PC-3 (cell line): ENCODE results near the gene RPL13A. TPM values are rescaled to one million over a fixed set of nuclear protein-coding genes. Genes with fewer than 3 reads are reported as not detected.
A peak's percentile ranks its signal among the peaks of the same experiment; 100 is the strongest.

Experiments used
- ATAC-seq: fragments of 200-7000 bp; cut with Tn5 transposase; 2 replicates; pipeline ENCODE4 v1.9.1; 2020; ENCODE audit warnings: mild to moderate bottlenecking, moderate library complexity
- BruUV-seq: library from RNA; stranded (reverse); fragments of 400-500 nt; replicated peaks from 2 replicates; lab custom pipeline; 2021; lab: Mats Ljungman, UMichigan
- CTCF ChIA-PET: fragments of 300-600 bp; sonication (Branson Sonifier 250); formaldehyde crosslinking; loops from one replicate; lab custom pipeline; 2022; ENCODE audit warnings: antibody characterized with exemption; lab: Charles Lee
- POLR2A ChIA-PET: fragments of 300-600 bp; sonication (Branson Sonifier 250); formaldehyde crosslinking; loops from one replicate; lab custom pipeline; 2022; ENCODE audit warnings: antibody characterized with exemption; ENCODE audit not compliant: unreplicated experiment; lab: Charles Lee
- DNase-seq: peaks from one replicate; pipeline ENCODE4 v3.0.0-alpha.2; 2015
- H2AFZ ChIP-seq: fragments of 300-600 bp; sonication (generic); 2 replicates; pipeline ENCODE4 v1.6.0; 2016; ENCODE audit warnings: antibody characterized with exemption, low read length
- H3F3A ChIP-seq: fragments of 300-600 bp; sonication (generic); one replicate; pipeline ENCODE4 v1.6.0; 2017; ENCODE audit warnings: antibody characterized with exemption, low read length, control low read depth, mild to moderate bottlenecking; ENCODE audit not compliant: unreplicated experiment
- H3K27ac ChIP-seq: fragments of 300-600 bp; sonication (generic); 2 replicates; pipeline ENCODE4 v1.5.1; 2016; ENCODE audit warnings: mild to moderate bottlenecking, low read length
- H3K27me3 ChIP-seq: fragments of 300-600 bp; sonication (generic); 2 replicates; pipeline ENCODE4 v1.6.1; 2016; ENCODE audit warnings: low read length, mixed read lengths
- H3K36me3 ChIP-seq: fragments of 300-600 bp; sonication (generic); 2 replicates; pipeline ENCODE4 v1.6.1; 2016; ENCODE audit warnings: low read depth, mixed run types, low read length, mixed read lengths
- H3K4me1 ChIP-seq: fragments of 300-600 bp; sonication (generic); 2 replicates; pipeline ENCODE4 v1.5.1; 2016; ENCODE audit warnings: low read length; ENCODE audit not compliant: insufficient read depth
- H3K4me2 ChIP-seq: fragments of 300-600 bp; sonication (generic); 2 replicates; pipeline ENCODE4 v1.6.0; 2016; ENCODE audit warnings: low read length
- H3K4me3 ChIP-seq: fragments of 300-600 bp; sonication (generic); 2 replicates; pipeline ENCODE4 v1.5.1; 2016; ENCODE audit warnings: mild to moderate bottlenecking, low read length, mixed read lengths
- H3K79me2 ChIP-seq: fragments of 300-600 bp; sonication (generic); 2 replicates; pipeline ENCODE4 v1.6.1; 2017; ENCODE audit warnings: low read length, mixed read lengths
- H3K9ac ChIP-seq: fragments of 300-600 bp; sonication (generic); 2 replicates; pipeline ENCODE4 v1.6.0; 2016; ENCODE audit warnings: mild to moderate bottlenecking, low read length
- H3K9me2 ChIP-seq: fragments of 300-600 bp; sonication (generic); replicated peaks from 2 replicates; pipeline ENCODE4 v1.6.1; 2016; ENCODE audit warnings: mixed run types, low read length, mixed read lengths
- H3K9me3 ChIP-seq: fragments of 300-600 bp; sonication (generic); 2 replicates; pipeline ENCODE4 v1.6.1; 2016; ENCODE audit warnings: low read length, mixed read lengths
- H4K20me1 ChIP-seq: fragments of 300-600 bp; sonication (generic); 2 replicates; pipeline ENCODE4 v1.6.1; 2016; ENCODE audit warnings: low read length, mixed read lengths
- EZH2 ChIP-seq: fragments of 300-600 bp; sonication (generic); IDR thresholded peaks from one replicate; pipeline ENCODE4 v1.6.1; 2017; ENCODE audit warnings: antibody characterized with exemption, mild to moderate bottlenecking, low read length; ENCODE audit not compliant: unreplicated experiment
- EZH2phosphoT487 ChIP-seq: fragments of 300-600 bp; sonication (generic); IDR thresholded peaks from 2 replicates; pipeline ENCODE4 v1.6.1; 2018; ENCODE audit warnings: mild to moderate bottlenecking, antibody characterized with exemption, low read length, borderline replicate concordance
- intact Hi-C: fragments of 100-400 bp; cut with micrococcal nuclease; formaldehyde crosslinking; loops from 2 replicates; pipeline ENCODE4 v1.9.0; 2023
- total RNA-seq: library from RNA; depleted of rRNA; stranded (reverse); fragments of >200 nt; gene quantifications from 2 replicates; pipeline ENCODE4 v1.2.3, GENCODE V29; 2014
- TF ChIP-seq, protein P1 (sequence below): fragments of 300-600 bp; sonication (generic); conservative IDR thresholded peaks from 2 replicates; pipeline ENCODE4 v1.5.1; 2017; ENCODE audit warnings: antibody characterized with exemption, low read depth, mild to moderate bottlenecking, low read length

Gene RPL13A
- total RNA-seq, 1 experiment from 2014 or later = 3,023 TPM

DNA sequence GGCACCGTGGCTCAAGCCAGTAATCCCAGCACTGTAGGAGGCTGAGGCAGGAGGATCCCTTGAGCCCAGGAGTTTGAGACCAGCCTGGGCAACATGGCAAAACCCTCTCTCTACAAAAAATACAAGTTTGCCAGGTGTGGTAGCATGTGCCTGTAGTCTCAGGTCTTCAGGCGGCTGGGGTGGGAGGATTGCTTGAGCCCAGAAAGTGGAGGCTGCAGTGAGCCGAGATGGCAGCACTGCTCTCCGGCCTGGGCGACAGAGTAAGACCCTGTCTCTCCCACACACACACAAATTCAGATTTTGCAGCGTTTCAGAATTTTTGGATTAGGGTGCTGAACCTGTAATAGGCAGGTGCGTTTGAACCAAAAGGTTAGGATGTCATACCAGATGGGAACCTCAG lies 11.1 kb downstream of the RPL13A start:
- no peaks in the 10 kb centered on the region for H3K9me3 ChIP-seq
- H3K79me2 ChIP-seq = peaks cover 30% of the 10 kb centered on the region
- TF ChIP-seq, protein P1, sequence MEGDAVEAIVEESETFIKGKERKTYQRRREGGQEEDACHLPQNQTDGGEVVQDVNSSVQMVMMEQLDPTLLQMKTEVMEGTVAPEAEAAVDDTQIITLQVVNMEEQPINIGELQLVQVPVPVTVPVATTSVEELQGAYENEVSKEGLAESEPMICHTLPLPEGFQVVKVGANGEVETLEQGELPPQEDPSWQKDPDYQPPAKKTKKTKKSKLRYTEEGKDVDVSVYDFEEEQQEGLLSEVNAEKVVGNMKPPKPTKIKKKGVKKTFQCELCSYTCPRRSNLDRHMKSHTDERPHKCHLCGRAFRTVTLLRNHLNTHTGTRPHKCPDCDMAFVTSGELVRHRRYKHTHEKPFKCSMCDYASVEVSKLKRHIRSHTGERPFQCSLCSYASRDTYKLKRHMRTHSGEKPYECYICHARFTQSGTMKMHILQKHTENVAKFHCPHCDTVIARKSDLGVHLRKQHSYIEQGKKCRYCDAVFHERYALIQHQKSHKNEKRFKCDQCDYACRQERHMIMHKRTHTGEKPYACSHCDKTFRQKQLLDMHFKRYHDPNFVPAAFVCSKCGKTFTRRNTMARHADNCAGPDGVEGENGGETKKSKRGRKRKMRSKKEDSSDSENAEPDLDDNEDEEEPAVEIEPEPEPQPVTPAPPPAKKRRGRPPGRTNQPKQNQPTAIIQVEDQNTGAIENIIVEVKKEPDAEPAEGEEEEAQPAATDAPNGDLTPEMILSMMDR = no peak
- TF ChIP-seq EZH2phosphoT487 (no peak), EZH2 (no peak)
- H3K4me2 ChIP-seq = peak overlapping the region; percentile 97
- no peaks in the 10 kb centered on the region for H3K27me3 ChIP-seq
- POLR2A ChIA-PET = no interaction called here
- H3K27ac ChIP-seq = no peak overlapping the region
- H4K20me1 ChIP-seq = peaks cover 27% of the 10 kb centered on the region
- peaks cover 35% of the 10 kb centered on the region for H3K36me3 ChIP-seq
- H3K4me3 ChIP-seq = peak overlapping the region; percentile 94
- ATAC-seq = no peak
- intact Hi-C loops = loop anchor here (5.0 kb wide), 1 partner anchor 179 kb away; the partner anchor contains the start of gene PRMT1
- CTCF ChIA-PET = no interaction called here
- no TSS peak for BruUV-seq
- no peak overlapping the region for H2AFZ ChIP-seq
- peaks cover 30% of the 10 kb centered on the region for H3F3A ChIP-seq
- no peak overlapping the region; the same call in 1 of the 2 replicates for H3K9ac ChIP-seq
- no peak for DNase-seq
- peaks cover 22% of the 10 kb centered on the region for H3K4me1 ChIP-seq
- H3K9me2 ChIP-seq = no peaks in the 10 kb centered on the region

DNA sequence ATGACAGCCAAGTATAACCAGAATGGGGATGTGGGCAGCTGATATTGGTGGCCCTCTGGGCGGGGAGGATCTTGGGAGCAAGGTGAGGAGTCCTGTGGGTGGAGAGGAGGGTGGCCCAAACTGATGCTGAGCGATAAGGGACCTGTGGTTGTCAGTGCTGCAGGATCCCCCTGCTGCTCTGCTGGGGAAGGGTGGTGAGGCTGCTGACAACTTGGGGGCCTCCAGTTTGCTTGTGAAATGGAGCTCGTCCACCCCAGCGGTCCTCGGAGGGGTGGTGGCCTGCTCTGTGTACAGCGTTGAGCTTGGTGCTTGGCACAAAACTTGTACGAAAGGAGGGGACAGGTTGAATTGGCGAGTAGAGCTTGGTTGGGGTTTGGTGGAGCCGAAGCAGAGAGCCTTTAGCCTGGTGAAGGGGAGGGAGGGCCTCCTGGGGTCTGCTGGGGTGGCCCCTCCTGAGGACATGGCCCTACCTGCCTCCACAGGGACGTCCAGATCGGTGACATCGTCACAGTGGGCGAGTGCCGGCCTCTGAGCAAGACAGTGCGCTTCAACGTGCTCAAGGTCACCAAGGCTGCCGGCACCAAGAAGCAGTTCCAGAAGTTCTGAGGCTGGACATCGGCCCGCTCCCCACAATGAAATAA lies 11.7 kb downstream of the RPL13A start:
- no peaks in the 10 kb centered on the region for H3K9me3 ChIP-seq
- H3K27ac ChIP-seq = no peak overlapping the region
- intact Hi-C loops = loop anchor here (5.0 kb wide), 1 partner anchor 178 kb away; the partner anchor contains the start of gene PRMT1
- peaks cover 27% of the 10 kb centered on the region for H3F3A ChIP-seq
- H3K9ac ChIP-seq = no peak overlapping the region
- no peak for ATAC-seq
- H2AFZ ChIP-seq = no peak overlapping the region
- H3K79me2 ChIP-seq = peaks cover 30% of the 10 kb centered on the region
- TF ChIP-seq, protein P1 = no peak
- TF ChIP-seq EZH2 = no peak
- no peak for TF ChIP-seq EZH2phosphoT487
- CTCF ChIA-PET = no interaction called here
- H3K4me2 ChIP-seq = peak overlapping the region; percentile 97
- no peaks in the 10 kb centered on the region for H3K27me3 ChIP-seq
- POLR2A ChIA-PET = no interaction called here
- no TSS peak for BruUV-seq
- no peak for DNase-seq
- H3K4me3 ChIP-seq = peak overlapping the region; percentile 94; the same call in 1 of the 2 replicates
- peaks cover 27% of the 10 kb centered on the region for H4K20me1 ChIP-seq
- peaks cover 22% of the 10 kb centered on the region for H3K4me1 ChIP-seq
- peaks cover 35% of the 10 kb centered on the region for H3K36me3 ChIP-seq
- no peaks in the 10 kb centered on the region for H3K9me2 ChIP-seq
